Activated CD8-positive, alpha-beta memory T cell treated with anti-CD3 and anti-CD28 coated beads for 48 hours (primary cell): Measurements from ENCODE around the gene FOXK2.
A peak's percentile ranks its signal among the peaks of the same experiment; 100 is the strongest.

Source experiments
- DNase-seq, 3 experiments: peaks; one replicate each; pipeline ENCODE4 v3.0.0-alpha.2; 2020; ENCODE audit warnings: low read depth in 2 of 3, low spot score in 2 of 3

FOXK2 gene

DNA sequence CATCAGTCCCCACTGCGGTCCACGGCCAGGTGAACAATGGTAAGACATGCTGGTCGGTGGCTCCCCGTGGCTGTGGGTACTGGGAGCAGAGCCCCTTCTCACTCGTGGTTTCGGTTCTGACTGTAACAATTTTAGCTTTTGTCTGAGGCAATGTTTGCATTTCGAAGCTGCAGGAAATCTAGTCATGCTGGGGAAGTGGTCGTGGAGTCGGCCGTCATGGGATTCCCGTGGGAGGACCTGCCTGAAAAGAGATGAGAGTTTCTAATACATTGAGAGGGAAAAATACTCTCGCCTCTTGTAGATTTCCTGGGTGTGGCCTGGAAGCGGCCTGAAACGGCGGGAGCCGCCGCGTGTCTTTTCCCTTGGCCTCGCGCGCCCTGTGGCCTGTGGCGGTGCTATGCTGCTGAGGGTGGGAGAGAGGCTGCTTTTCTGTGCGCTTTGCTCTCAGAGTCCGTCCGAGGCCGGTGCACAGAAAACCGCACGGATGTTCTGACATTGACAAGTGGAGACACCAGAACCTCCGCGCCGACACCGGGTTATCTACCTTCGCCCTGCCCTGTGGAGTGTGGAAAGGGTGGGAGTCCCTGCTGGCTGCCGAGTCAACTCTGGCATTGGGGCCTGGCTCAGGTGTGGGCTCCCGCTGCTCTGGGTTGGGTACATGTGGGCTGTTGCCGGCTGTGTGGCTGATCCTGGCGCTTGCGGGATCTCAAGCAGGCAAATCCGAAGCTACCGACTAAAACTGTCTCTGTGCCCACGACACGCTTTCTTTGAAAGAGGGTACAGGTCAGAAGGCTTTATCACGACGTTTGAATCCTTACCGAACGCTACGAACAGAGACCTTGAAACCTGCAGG, 67.9 kb downstream of the FOXK2 start:
- no peak for DNase-seq

- no peak for DNase-seq
These were observed 69.0 kb downstream of the FOXK2 start for GRCh38 chr17:82588266-82589175.

DNA sequence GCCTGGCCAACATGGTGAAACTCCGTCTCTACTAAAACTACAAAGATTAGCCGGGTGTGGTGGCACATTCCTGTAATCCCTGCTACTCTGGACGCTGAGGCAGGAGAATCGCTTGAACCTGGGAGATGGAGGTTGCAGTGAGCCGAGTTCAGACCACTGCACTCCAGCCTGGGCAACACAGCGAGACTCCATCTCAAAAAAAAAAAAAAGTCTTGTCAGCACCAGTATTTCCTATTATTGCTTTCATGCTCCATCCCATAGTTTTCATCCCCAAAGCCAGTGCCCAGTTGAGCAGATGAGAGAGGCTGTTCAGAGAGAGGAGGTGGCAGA, 70.3 kb downstream of the FOXK2 start:
- DNase-seq: no peak

DNA sequence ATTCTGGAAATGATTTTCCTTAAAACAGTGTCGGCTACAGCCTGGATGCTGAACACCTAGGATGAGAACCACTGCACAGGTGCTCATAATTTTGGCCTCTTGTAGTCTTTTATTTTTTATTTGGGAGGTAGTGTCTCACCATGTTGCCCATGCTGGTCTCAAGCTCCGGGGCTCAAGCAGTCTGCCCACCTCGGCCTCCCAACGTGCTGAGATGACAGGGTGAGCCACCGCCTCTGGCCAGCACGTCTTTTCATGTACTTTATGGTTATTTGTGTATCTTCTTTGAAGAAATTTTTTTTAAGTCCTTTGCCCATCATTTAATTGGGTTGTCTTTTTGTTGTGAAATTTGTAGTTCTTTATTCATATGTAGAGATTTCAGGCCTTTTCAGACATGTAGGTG, 70.7 kb downstream of the FOXK2 start:
- no peak for DNase-seq

- no peak for DNase-seq
These were observed 71.5 kb downstream of the FOXK2 start for GRCh38 chr17:82590881-82591539.

GRCh38 chr17:82592289-82592766, 72.8 kb downstream of the FOXK2 start:
- DNase-seq: no peak

GRCh38 chr17:82592767-82593589, 73.4 kb downstream of the FOXK2 start:
- peak in 1 of 3 experiments; percentile 21 for DNase-seq

DNA sequence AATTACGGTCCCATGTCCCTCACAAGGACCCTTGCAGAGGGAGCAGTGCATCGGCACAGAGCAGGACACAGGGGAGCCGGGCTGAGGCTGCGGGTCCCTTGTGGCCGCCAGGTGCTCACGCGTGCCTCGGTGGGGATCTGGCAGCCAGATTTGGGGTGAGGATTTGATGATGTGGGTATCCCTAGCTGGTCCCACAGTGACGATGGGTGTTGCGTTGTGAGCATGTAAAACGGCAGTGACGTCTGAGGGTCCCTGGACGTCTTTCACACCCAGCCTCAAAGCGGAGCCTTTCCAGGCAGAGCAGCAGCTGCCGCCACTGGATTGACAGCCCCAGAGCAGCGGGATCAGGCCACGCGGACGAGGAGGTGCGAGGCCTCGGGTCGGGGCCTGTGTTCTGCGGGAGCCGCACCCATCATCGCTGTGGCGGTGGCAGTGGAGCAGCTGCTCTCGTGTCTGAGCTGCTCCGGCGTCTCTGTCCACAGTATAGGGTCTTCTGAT, 74.1 kb downstream of the FOXK2 start:
- DNase-seq: no peak

DNA sequence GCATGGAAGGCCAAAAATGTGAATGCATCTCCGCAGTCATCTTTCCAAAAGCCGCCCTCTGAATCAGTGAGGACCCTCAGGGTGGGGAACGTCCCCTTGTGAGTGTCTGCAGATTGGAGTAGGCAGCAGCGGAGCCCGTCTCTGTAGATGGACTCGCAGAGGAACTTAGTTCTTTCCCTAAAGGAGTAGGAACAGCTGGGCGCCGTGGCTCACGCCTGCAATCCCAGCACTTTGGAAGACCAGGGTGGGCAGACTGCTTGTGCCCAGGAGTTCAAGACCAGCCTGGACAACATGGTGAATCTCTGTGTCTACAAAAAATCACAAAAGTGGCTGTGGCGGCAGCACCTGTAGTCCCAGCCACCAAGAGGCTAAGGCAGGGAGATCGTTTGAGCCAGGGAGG, 75.0 kb downstream of the FOXK2 start:
- DNase-seq: no peak

GRCh38 chr17:82595893-82596292, 76.4 kb downstream of the FOXK2 start:
- no peak for DNase-seq

DNA sequence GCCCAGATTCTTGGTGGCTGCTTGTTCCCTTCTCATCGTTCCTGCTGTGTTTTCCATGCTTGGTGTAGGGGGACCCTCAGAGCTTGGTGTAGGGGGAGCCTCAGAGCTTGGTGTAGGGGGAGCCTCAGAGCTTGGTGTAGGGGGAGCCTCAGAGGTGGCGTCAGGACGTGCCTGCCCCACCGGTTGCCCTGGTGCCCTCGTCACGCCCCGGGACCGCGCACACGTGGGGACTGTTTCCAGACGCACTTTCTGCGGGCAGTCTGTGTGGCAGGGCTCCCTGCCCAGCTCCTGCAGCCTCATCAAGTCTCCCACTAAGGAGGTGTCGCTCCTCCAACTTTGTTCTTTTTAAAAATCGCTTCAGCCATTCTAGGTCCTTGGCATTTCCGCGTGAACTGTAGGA, 76.8 kb downstream of the FOXK2 start:
- no peak for DNase-seq

GRCh38 chr17:82596837-82597672, 77.5 kb downstream of the FOXK2 start:
- DNase-seq: no peak

DNA sequence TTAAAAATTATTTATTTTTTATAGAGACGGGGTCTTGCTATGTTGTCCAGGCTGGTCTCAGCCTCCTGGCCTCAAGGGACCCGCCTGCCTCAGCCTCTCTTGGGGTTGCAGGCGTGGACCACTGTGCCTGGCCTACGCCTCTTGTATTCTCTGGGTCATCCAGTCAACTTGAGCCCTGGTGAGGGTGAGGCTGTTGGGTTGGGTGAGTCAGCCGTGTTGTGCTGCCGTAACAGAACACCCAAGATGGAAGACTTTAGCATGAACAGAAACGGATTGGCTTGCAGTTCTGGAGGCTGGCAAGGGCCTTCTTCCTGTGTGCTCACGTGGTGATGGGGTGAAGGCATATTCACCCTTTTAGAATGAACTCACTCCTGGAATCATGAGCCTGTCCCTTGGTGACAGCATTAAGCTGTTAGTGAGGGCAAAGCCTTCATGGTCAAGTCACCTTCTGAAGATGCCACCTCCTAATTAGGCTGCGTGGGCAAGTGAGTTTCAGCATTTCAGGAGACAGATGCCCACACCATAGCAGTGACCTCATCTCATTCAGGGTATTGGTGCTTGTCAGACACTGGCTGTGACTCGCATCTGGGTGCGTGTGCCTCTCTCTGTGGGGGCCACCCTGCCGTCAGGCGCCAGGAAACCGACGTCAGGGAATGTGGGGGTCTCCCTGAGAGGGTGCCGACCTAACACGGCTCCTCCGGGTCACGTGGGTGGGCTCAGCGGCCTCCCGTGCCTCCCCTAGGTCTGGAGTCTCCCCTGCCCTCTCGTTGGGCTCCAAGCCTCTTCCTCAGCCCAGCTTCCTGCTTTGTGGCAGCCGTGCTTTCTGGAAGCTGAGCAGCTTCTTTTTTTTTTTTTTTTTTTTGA, 79.0 kb downstream of the FOXK2 start:
- DNase-seq: no peak

GRCh38 chr17:82599674-82600661, 80.4 kb downstream of the FOXK2 start:
- DNase-seq: no peak

DNA sequence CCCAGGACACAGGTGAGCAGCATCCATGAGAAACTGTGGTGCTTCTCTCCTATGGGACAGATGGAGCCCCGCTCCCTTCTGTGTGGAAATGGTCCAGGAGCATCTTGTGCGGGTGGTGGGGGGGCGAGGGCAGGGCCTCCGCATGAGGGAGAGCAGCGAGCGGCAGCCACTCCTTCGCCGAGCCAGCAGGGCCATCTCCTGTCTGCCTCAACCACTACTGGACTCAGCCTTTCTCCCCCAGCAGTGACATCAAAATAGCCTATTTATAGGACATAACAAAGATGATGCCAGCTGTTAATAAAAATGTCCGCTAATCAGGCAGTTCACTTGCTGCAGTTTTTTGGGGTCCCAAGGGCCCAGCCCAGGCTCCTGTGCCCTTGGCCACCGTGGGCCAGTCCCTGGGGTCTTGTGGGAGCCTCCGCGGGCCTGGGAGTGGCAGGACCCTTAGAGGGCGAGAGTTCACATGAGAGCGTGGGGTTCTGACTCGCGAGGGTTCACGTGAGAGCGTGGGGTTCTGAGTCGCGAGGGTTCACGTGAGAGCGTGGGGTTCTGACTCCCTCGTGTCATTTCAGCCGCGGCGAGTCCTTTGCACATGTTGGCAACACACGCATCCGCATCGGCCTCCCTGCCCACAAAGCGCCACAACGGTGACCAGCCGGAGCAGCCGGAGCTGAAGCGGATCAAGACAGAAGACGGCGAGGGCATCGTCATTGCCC, 81.4 kb downstream of the FOXK2 start:
- DNase-seq: no peak

DNA sequence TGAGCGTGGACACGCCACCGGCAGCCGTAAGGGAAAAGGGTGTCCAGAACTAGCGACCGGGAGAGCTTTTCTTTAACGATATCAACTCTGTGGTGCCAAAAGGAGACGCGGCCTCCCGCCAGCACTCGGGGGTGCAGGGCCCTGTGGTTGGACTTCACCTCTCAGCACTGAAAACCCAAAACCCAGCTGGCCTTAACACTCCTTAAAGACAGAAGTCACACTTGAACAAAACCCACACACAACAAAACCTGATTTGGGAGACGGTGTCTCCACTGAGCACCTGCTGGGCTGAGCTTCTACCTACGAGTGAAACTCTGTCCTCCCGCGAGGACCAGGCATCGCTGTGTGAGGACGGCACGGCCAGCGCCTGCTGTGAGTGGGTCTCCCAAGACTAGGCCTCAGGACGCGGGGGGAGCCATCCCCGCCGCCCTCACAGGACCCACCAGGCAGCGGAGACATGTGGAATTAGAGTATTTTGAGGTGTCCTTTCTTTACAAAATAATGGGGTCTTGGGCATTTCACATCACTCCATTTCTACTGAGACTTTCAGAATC, 82.0 kb downstream of the FOXK2 start:
- DNase-seq: no peak

GRCh38 chr17:82602487-82602886, 83.0 kb downstream of the FOXK2 start:
- no peak for DNase-seq
